Parietal lobe (tissue), 1 donor: ENCODE results near the gene MAPK8IP2. TPM values are rescaled to one million over a fixed set of nuclear protein-coding genes. Genes with fewer than 3 reads are reported as not detected.

Experiments used
- total RNA-seq: library from RNA; depleted of rRNA; stranded (reverse); fragments of >200 nt; gene quantifications from one replicate; pipeline ENCODE4 v1.2.3, GENCODE V29; 2014

The MAPK8IP2 gene
- total RNA-seq, result 70.4 TPM

GRCh38 chr22:50600538-50600937, at the start of gene MAPK8IP2:
MAPK8IP2 (plus strand) TSS chr22:50600793; CDS start chr22:50600819, 26 bp downstream.

GRCh38 chr22:50562523-50563412, 37.8 kb upstream of the MAPK8IP2 start, which contains the start of gene SYCE3:
SYCE3 (minus strand) TSS chr22:50562919; CDS start chr22:50556405, 6,514 bp downstream.

GRCh38 chr22:50577987-50578775, 22.4 kb upstream of the MAPK8IP2 start, which contains the start of gene CPT1B:
CPT1B (minus strand) TSS chr22:50578427; CDS start chr22:50577915, 512 bp downstream.

GRCh38 chr22:50582493-50583293, 17.9 kb upstream of the MAPK8IP2 start, which contains the start of gene CHKB:
CHKB (minus strand) TSS chr22:50582849; CDS start chr22:50582781, 68 bp downstream.

GRCh38 chr22:50627642-50628542, 27.3 kb downstream of the MAPK8IP2 start, which contains the start of gene ARSA:
ARSA (minus strand) TSS chr22:50628152; CDS start chr22:50627779, 373 bp downstream.

Other genes starting within 250 kb of the MAPK8IP2 start
- 131 TPM for gene SBF1, start 125.8 kb upstream of the MAPK8IP2 start, total RNA-seq
- under 0.01 TPM for gene ADM2, start 119.2 kb upstream of the MAPK8IP2 start, total RNA-seq
- not detected for gene MIOX, start 113.9 kb upstream of the MAPK8IP2 start, total RNA-seq
- 22.2 TPM for gene LMF2, start 93.1 kb upstream of the MAPK8IP2 start, total RNA-seq
- gene NCAPH2, start 92.6 kb upstream of the MAPK8IP2 start, total RNA-seq, result 59.2 TPM
- 1.3 TPM for gene SCO2, start 75.2 kb upstream of the MAPK8IP2 start, total RNA-seq
- 1.3 TPM for gene TYMP, start 70.8 kb upstream of the MAPK8IP2 start, total RNA-seq
- not detected for gene KLHDC7B, start 54.9 kb upstream of the MAPK8IP2 start, total RNA-seq
- not detected for gene SYCE3, start 37.9 kb upstream of the MAPK8IP2 start, total RNA-seq
- gene CPT1B, start 22.4 kb upstream of the MAPK8IP2 start, total RNA-seq, result 18.2 TPM
- 46.6 TPM for gene CHKB, start 17.9 kb upstream of the MAPK8IP2 start, total RNA-seq
- gene ARSA, start 27.4 kb downstream of the MAPK8IP2 start, total RNA-seq, result 8.1 TPM
- gene SHANK3, start 72.0 kb downstream of the MAPK8IP2 start, total RNA-seq, result 9.7 TPM
- gene ACR, start 137.4 kb downstream of the MAPK8IP2 start, total RNA-seq, result not detected
- gene RABL2B, start 182.8 kb downstream of the MAPK8IP2 start, total RNA-seq, result 24.4 TPM